ENCODE data around the gene GRN. TPM values are rescaled to one million over a fixed set of nuclear protein-coding genes. Genes with fewer than 3 reads are reported as not detected.
A peak's percentile ranks its signal among the peaks of the same experiment; 100 is the strongest.

Gene GRN
- total and polyA plus RNA-seq, 2 of the 13 experiments (the other 11 are each of a cell fraction or from before 2014, with no cell fraction given): 86.6 to 143 TPM

GRCh38 chr17:44394833-44395232, 49.7 kb downstream of the GRN start:
- no peaks in the 10 kb centered on the region; a peak in 1 of 5 replicates for H3K27me3 ChIP-seq (ENCODE audit: control insufficient read depth in 1 of 2, insufficient read depth in 2 of 2, low read length in 2 of 2)
- no peak for ATAC-seq
- DNase-seq (ENCODE audit: low spot score): no peak
- WGBS (ENCODE audit: low lambda C conversion rate): 89% methylated on average over 2 of the region's 2 CpGs
- BruUV-seq (replicated peaks): no TSS peak
- H3K4me2 ChIP-seq (ENCODE audit: low read depth, low read length): no peak overlapping the region
- no peaks in the 10 kb centered on the region for H3K9me3 ChIP-seq (ENCODE audit: low read length)
- H3K9ac ChIP-seq (ENCODE audit: insufficient read depth, low read depth, low read length): no peak overlapping the region
- intact Hi-C loops (cut with micrococcal nuclease; ENCODE audit: unreplicated experiment): no loop called here
- peaks cover 11% of the 10 kb centered on the region for H3K4me1 ChIP-seq (ENCODE audit: insufficient read depth, low read length)
- H3K79me2 ChIP-seq (ENCODE audit: insufficient read depth, low read length): no peaks in the 10 kb centered on the region
- POLR2A ChIA-PET: interaction anchor here (1.5 kb wide), 1 partner anchor 129 kb away, joined by 3 read pairs; no protein-coding TSS in a partner anchor
- no peak overlapping the region for H3K4me3 ChIP-seq (replicated peaks in 1 of 3; ENCODE audit: insufficient read depth in 1 of 3, low read depth in 2 of 3, low read length in 3 of 3)
- in situ Hi-C loops (cut with HindIII; ENCODE audit: extremely low pct_ligation_motif_present, low pct_unique_long_range_greater_than_20kb): loop anchor here (5.0 kb wide), 1 partner anchor 127 kb away; no protein-coding TSS in a partner anchor
- peaks cover 13 to 32% of the 10 kb centered on the region in 2 experiments for H3K36me3 ChIP-seq (replicated peaks in 1 of 2; ENCODE audit: control insufficient read depth in 1 of 2, insufficient read depth in 2 of 2, low read length in 2 of 2)
- H3K27ac ChIP-seq (ENCODE audit: extremely low read length, insufficient read depth, low read length): no peak overlapping the region
- TF ChIP-seq, protein P1, sequence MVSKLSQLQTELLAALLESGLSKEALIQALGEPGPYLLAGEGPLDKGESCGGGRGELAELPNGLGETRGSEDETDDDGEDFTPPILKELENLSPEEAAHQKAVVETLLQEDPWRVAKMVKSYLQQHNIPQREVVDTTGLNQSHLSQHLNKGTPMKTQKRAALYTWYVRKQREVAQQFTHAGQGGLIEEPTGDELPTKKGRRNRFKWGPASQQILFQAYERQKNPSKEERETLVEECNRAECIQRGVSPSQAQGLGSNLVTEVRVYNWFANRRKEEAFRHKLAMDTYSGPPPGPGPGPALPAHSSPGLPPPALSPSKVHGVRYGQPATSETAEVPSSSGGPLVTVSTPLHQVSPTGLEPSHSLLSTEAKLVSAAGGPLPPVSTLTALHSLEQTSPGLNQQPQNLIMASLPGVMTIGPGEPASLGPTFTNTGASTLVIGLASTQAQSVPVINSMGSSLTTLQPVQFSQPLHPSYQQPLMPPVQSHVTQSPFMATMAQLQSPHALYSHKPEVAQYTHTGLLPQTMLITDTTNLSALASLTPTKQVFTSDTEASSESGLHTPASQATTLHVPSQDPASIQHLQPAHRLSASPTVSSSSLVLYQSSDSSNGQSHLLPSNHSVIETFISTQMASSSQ (IDR thresholded peaks at IDR 0.05; ENCODE audit: low read depth): no peak
- TF ChIP-seq, protein P1 (CRISPR knock-in tag; IDR thresholded peaks at IDR 0.05; ENCODE audit: borderline replicate concordance): no peak
- TF ChIP-seq SMYD3 (CRISPR knock-in tag; IDR thresholded peaks at IDR 0.05): no peak
- TF ChIP-seq SNAI1 (CRISPR knock-in tag; IDR thresholded peaks at IDR 0.05; ENCODE audit: borderline replicate concordance): no peak
- TF ChIP-seq ZNF354B (CRISPR knock-in tag; IDR thresholded peaks at IDR 0.05): no peak
- TF ChIP-seq RBM22 (optimal IDR thresholded peaks at IDR 0.05; ENCODE audit: low read length): peak; percentile 60
- TF ChIP-seq MBNL3 (CRISPR knock-in tag; conservative IDR thresholded peaks at IDR 0.05): no peak
- TF ChIP-seq POLR2AphosphoS2 (IDR thresholded peaks at IDR 0.05; ENCODE audit: low read depth, low read length): 0 out of 2 replicates have a peak, but pooled peaks have one; percentile 42
- TF ChIP-seq PBX3 (CRISPR knock-in tag; IDR thresholded peaks at IDR 0.05; ENCODE audit: borderline replicate concordance): no peak
- TF ChIP-seq ZFP82 (CRISPR knock-in tag; IDR thresholded peaks at IDR 0.05; ENCODE audit: borderline replicate concordance): no peak
- no peak for TF ChIP-seq KDM1A (CRISPR knock-in tag; IDR thresholded peaks at IDR 0.05)
- TF ChIP-seq MEF2D (CRISPR knock-in tag; IDR thresholded peaks at IDR 0.05): no peak
- no peak for TF ChIP-seq ELF3 (CRISPR knock-in tag; IDR thresholded peaks at IDR 0.05)
- TF ChIP-seq TRIM24 (CRISPR knock-in tag; IDR thresholded peaks at IDR 0.05): no peak
- no peak for TF ChIP-seq ZSCAN30 (CRISPR knock-in tag; IDR thresholded peaks at IDR 0.05)
- no peak for TF ChIP-seq ZNF3 (CRISPR knock-in tag; IDR thresholded peaks at IDR 0.05)
- no peak for TF ChIP-seq TSC22D2 (CRISPR knock-in tag; IDR thresholded peaks at IDR 0.05; ENCODE audit: borderline replicate concordance)
- no peak for TF ChIP-seq HIVEP1 (CRISPR knock-in tag; IDR thresholded peaks at IDR 0.05)
- CTCF ChIA-PET (ENCODE audit: low intra/inter-chr PET ratio, low total read pairs): no interaction called here
- no peak for FAIRE-seq
- no peaks in the 10 kb centered on the region for H4K20me1 ChIP-seq (ENCODE audit: insufficient read depth, low read length)
- no peak overlapping the region for H2AFZ ChIP-seq (ENCODE audit: low read length)
